Measurements from ENCODE around the gene IFIT2.

- TF ChIP-seq POLR2A (IDR thresholded peaks at IDR 0.05): no peak
- no peak for TF ChIP-seq CTCF (IDR thresholded peaks at IDR 0.05)
Measured at GRCh38 chr10:89310056-89310893, 8.4 kb downstream of the IFIT2 start.
